GM12892 (cell line): Measurements from ENCODE around the gene PBX1.
"Not testable (repeated sequence)": the region's sequence is repeated elsewhere in the genome, so short reads cannot be mapped to it uniquely, and the experiment has no call there.

Source experiments
- DNase-seq: peaks from one replicate; pipeline ENCODE4 v3.0.0; 2011; ENCODE audit not compliant: insufficient read length
- FAIRE-seq: peaks from 2 replicates; lab custom pipeline; 2011; peaks lifted over from hg19 to GRCh38; lab: Jason Lieb, UNC
- POLR2A ChIP-seq: IDR thresholded peaks from 2 replicates; pipeline ENCODE4 v1.6.1; 2011; ENCODE audit warnings: low read depth, low read length, control low read depth
- POLR2AphosphoS5 ChIP-seq: IDR thresholded peaks from 2 replicates; pipeline ENCODE4 v1.6.1; 2011; ENCODE audit warnings: low read depth, low read length, control low read depth
- TAF1 ChIP-seq: IDR thresholded peaks from 2 replicates; pipeline ENCODE4 v1.6.1; 2011; ENCODE audit warnings: low read depth, mild to moderate bottlenecking, control low read depth, low read length, borderline replicate concordance

Gene PBX1

DNA sequence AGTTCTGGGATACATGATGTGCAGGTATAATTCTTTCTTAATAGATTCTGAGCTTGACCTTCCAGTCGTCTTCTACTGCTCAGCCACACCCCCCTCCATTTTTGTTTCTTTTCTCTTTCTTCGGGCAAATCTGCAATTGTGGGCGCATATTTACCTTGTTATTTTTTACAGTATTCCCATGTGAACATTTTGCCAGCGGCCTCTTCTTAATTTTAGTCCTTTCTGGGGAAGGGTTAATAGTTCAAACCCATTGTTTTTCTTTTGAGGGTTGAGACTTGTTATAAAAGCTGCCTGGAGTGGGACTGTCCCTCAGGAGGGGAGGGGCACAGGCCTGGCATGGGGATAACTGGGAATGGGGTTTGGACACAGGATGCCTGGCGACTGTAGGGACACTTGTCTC lies 40.3 kb downstream of the PBX1 start:
- no peak for FAIRE-seq
- DNase-seq: no peak
- TF ChIP-seq TAF1 (no peak), POLR2AphosphoS5 (no peak), POLR2A (no peak)

DNA sequence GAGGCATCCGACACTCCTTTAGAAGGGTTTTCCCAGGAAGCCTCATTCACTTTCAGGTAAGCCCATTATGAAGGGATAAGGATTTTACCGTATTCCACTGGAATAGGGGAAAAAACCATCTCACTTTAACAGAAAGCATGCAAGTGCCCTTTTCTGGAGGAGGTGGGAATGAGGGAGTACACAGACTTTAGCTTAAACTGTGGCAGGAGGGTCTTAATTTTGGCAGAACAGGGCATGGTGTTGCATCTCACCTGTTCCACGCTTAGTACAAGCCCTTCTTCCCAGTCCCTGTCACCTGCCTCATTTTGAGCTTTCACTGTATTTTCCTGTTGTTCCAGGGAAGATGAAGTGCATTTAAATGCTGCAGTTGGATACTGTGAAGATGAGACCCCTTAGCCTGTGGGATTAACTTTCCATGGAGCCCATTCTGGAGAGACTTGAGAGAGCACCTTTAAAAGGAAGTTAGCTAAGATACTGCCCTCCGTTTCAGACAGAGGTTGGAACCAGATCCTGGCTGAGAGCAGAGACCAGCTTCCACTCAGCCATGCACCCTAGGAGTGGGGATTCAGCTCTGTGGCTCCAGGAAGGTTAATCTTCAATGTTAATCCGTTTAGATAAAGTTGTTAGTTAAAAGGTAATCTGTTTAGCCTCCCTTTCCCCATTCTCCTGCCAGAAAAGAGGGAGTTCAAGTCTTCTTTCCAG lies 42.6 kb downstream of the PBX1 start:
- FAIRE-seq: no peak
- no peak for DNase-seq
- no peak for TF ChIP-seq POLR2AphosphoS5
- TF ChIP-seq POLR2A: no peak
- no peak for TF ChIP-seq TAF1

DNA sequence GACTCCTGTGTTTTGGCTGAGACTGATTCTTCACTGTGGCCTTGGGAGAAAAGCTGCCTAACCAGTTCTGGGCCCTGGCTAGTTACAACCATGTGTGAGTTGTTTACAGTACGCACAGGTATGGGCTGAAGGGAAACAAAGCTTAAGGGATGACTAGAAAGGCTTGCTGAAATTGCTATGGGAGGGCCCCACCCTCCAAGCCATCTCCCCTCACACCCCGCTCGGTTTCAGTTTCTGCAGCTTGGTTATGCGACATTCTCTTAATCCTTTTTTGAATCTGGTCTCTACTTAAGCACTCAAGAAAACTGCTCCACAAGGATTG lies 43.1 kb downstream of the PBX1 start:
- DNase-seq: no peak
- TF ChIP-seq TAF1 (no peak), POLR2AphosphoS5 (no peak), POLR2A (no peak)
- FAIRE-seq: no peak

GRCh38 chr1:164602480-164603093 lies 43.6 kb downstream of the PBX1 start:
- TF ChIP-seq POLR2A (no peak), TAF1 (no peak), POLR2AphosphoS5 (no peak)
- FAIRE-seq: no peak
- no peak for DNase-seq

GRCh38 chr1:164603805-164604204 lies 44.8 kb downstream of the PBX1 start:
- not testable (repeated sequence) for DNase-seq, FAIRE-seq

GRCh38 chr1:164604541-164604940 lies 45.6 kb downstream of the PBX1 start:
- no peak for DNase-seq
- FAIRE-seq: no peak
- TF ChIP-seq TAF1: no peak
- no peak for TF ChIP-seq POLR2AphosphoS5

GRCh38 chr1:164605254-164606091 lies 46.5 kb downstream of the PBX1 start:
- no peak for DNase-seq
- no peak for TF ChIP-seq TAF1
- TF ChIP-seq POLR2A: no peak
- no peak for TF ChIP-seq POLR2AphosphoS5
- no peak for FAIRE-seq

DNA sequence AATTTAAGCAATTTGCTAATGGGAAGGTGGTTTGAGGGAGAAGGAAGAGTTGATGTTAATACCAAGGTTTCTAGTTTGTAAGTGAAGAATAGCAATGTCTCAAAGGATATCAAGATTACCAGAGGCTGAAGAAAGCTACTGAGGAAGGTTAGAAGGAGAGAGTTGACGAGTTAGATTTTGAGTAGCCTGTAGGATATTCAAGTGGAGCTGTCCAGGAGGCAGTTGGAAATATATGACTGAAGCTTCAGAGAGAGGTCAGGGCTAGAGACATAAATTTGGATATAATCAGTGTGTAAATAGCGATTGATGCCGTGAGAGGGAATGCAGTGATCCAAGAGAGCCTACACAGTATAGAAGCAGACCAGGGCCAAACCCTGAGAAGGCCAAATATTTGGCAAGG lies 48.4 kb downstream of the PBX1 start:
- no peak for DNase-seq
- no peak for TF ChIP-seq TAF1
- TF ChIP-seq POLR2A: no peak
- no peak for TF ChIP-seq POLR2AphosphoS5
- FAIRE-seq: no peak

- TF ChIP-seq POLR2A (no peak), POLR2AphosphoS5 (no peak), TAF1 (no peak)
- DNase-seq (no peak), FAIRE-seq (no peak)
These were observed 49.7 kb downstream of the PBX1 start for GRCh38 chr1:164608651-164609057.

DNA sequence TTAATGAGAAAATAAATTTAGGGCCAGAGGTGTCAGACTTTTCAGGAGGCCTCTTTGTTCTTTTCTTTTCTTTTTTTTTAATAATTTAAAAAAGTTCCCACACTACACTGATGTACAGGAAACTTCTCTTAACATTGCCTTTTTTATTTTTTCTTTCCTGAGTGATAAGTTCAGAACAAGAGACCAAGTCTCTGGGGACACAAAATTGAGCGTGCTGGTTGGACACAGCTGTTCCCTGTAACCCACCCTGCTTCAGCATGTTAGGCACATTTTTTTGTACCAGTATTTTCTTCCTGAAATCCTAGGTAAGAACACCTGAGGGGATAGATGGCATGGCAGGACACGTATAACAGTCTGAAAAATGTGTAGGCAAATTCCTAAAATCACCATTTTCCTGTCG lies 50.1 kb downstream of the PBX1 start:
- FAIRE-seq (no peak), DNase-seq (no peak)
- TF ChIP-seq POLR2A (no peak), TAF1 (no peak), POLR2AphosphoS5 (no peak)

- no peak for DNase-seq
- no peak for FAIRE-seq
- TF ChIP-seq TAF1: no peak
- no peak for TF ChIP-seq POLR2A
- TF ChIP-seq POLR2AphosphoS5: no peak
These were observed 51.7 kb downstream of the PBX1 start for GRCh38 chr1:164610538-164611222.
